GM23248 (cell line): ENCODE data around the gene CCL20.

Experiments used
- EZH2 ChIP-seq: fragments of 200-600 bp; sonication (generic); IDR thresholded peaks from 2 replicates; pipeline ENCODE4 v1.6.1; 2018; ENCODE audit warnings: antibody characterized with exemption, mild to moderate bottlenecking; ENCODE audit not compliant: insufficient read depth, poor library complexity, severe bottlenecking
- EZH2phosphoT487 ChIP-seq: fragments of 200-600 bp; sonication (generic); IDR thresholded peaks from 2 replicates; pipeline ENCODE4 v1.6.1; 2018; ENCODE audit warnings: antibody characterized with exemption, moderate library complexity, mild to moderate bottlenecking, low read depth; ENCODE audit not compliant: insufficient read depth

GRCh38 chr2:227865291-227865690 lies 51.6 kb downstream of the CCL20 start:
- TF ChIP-seq EZH2phosphoT487 (no peak), EZH2 (no peak)
